GM19372 (cell line): ENCODE results near the gene MAB21L1.

Source experiments
- ATAC-seq: cut with Tn5 transposase; IDR thresholded peaks from one replicate; pipeline ENCODE4 v1.9.1; 2021; ENCODE audit warnings: mild to moderate bottlenecking, low read depth, moderate library complexity; ENCODE audit not compliant: unreplicated experiment

MAB21L1 gene

GRCh38 chr13:35449821-35450220 lies 26.7 kb downstream of the MAB21L1 start:
- ATAC-seq = no peak

GRCh38 chr13:35448465-35448864 lies 28.0 kb downstream of the MAB21L1 start:
- ATAC-seq = no peak
